ENCODE data around the gene MFSD2A.
"Not testable (repeated sequence)": the region's sequence is repeated elsewhere in the genome, so short reads cannot be mapped to it uniquely, and the experiment has no call there.

Gene MFSD2A

GRCh38 chr1:39954870-39955546 is at the start of gene MFSD2A:
MFSD2A (plus strand) TSS chr1:39955145; CDS start chr1:39955293, 148 bp downstream.
- DNase-seq = no peak

- no peak for DNase-seq
Observed at GRCh38 chr1:39905172-39905571, 49.8 kb upstream of the MFSD2A start.

GRCh38 chr1:39907528-39908453 is 47.2 kb upstream of the MFSD2A start:
- no peak for DNase-seq

DNA sequence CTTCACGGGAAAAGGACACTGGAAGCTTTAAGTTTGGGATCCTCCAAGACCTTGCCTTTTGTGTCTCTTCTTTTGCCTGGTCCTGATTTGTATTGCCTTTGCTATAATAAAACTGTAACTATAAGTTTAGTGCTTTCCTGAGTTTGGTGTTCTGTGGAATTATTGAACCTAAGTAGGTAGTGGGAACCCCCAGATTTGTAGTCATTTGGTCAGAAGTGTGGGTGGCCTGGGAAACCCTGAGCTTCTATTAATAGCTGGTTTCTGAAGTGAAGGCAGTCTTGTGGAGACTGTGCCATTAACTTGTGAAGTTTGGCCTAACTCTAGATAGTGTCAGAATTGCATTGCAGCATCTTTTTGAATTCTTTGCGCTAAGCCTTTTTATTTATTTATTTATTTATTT is 46.4 kb upstream of the MFSD2A start:
- no peak for DNase-seq

DNA sequence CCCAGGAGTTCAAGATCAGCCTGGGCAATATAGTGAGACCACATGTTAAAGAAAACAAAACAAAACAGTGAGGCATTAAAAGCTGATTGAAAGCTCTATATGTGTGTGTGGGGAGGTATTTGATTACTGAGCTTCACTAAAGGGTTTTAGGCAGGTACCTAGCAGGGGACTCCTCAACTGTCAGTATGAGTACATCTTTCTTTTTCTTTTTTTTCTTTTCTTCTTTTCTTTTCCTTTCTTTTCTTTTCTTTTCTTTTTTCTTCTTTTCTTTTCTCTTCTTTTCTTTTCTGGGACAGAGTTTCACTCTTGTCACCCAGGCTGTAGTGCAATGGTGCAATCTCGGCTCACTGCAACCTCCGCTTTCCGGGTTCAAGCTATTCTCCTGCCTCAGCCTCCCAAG is 44.7 kb upstream of the MFSD2A start:
- DNase-seq = no peak

DNA sequence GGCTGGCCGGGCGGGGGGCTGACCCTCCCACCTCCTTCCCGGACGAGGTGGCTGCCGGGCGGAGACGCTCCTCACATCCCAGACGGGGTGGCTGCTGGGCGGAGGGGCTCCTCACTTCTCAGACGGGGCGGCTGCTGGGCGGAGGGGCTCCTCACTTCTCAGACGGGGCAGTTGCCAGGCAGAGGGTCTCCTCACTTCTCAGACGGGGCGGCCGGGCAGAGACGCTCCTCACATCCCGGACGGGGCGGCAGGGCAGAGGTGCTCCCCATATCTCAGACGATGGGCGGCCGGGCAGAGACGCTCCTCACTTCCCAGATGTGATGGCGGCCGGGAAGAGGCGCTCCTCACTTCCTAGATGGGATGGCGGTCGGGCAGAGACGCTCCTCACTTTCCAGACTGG is 41.8 kb upstream of the MFSD2A start:
- DNase-seq = not testable (repeated sequence)

DNA sequence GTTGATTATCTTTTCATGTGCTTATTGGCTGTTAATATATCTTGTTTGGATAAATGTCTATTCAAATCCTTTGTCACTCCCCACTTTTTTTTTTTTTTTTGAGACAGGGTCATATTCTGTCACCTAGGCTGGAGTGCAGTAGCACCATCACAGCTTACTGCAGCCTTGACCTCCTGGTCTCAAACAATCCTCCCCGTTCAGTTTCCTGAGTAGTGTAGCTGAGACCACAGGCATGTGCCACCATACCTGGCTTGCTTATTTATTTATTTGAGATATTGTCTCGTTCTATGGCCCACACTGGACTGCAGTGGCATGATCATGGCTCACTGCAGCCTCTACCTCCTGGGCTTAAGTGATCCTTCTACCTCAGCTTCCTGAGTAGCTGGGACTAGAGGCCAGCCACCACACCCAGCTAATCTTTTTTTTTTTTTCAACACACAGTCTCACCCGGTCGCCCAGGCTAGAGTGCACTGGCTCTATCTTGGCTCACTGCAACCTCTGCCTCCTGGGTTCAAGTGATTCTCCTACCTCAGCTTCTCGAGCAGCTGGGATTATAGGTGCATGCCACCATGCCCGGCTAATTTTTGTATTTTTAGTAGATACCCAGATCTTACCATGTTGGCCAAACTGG is 39.3 kb upstream of the MFSD2A start:
- DNase-seq = no peak

DNA sequence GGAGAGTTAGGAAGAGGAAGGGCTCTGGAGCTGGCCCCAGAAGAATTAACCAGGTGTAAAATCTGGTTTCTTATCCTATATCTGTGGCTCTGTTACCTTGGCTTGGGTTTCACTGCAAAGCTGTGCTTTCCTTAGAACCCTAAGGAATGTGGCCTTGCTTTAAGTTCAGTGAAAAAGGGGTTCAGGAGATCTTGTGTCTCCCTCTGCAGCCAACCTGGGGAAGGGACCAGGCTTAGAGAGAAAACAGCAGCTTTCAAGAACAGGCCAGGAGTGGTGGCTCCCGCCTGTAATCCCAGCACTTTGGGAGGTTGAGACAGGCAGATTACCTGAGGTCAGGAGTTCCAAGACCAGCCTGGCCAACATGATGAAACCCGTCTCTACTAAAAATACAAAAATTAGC is 37.1 kb upstream of the MFSD2A start:
- no peak for DNase-seq

GRCh38 chr1:39919545-39919944 is 35.4 kb upstream of the MFSD2A start:
- no peak for DNase-seq

DNA sequence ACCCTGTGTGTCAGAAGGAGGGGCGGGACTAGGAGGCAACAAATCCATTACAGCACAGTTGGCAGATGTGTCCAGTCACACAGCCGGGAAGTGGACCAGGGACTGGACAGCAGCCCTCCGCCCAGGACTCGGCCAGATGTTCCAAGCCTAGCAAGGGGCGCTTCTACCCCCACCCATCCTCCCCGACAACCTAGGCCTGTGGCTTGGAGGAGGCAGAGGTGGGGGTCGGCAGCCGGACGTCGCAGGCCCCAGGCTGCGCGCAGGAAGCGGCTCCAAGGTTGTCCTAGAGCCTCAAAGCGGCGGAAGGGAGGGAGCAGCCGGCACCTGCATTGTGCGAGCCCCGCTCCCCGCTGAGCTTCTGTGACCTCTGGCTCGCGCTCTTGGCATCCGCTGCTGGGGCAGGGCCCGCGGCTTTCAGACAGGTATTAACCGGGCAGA is 32.7 kb upstream of the MFSD2A start:
- DNase-seq = no peak

- DNase-seq = no peak
Observed at GRCh38 chr1:39925721-39926342, 29.1 kb upstream of the MFSD2A start.

- DNase-seq = no peak
Observed at GRCh38 chr1:39926343-39926793, 28.6 kb upstream of the MFSD2A start.

- DNase-seq = no peak
Observed at GRCh38 chr1:39926820-39927219, 28.1 kb upstream of the MFSD2A start.

DNA sequence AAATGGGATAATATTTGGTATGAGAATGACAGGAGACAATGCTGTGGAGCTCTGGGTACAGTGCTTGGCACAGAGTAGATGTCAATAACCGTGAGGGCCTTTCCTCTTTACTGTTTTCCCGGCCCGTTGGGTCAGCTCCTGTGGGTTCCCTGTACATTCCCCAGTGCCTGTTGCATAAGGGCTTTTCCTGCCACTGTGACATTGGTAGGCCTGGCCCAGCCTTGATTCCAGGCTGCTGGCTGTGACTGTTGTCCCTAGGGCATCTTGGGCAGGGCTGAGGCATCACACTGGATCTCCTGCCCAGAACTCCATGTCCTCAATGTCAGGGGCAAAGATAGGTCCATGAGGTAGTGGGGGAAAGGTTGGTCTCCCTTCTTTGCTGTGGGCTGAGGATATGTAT is 27.4 kb upstream of the MFSD2A start:
- no peak for DNase-seq

DNA sequence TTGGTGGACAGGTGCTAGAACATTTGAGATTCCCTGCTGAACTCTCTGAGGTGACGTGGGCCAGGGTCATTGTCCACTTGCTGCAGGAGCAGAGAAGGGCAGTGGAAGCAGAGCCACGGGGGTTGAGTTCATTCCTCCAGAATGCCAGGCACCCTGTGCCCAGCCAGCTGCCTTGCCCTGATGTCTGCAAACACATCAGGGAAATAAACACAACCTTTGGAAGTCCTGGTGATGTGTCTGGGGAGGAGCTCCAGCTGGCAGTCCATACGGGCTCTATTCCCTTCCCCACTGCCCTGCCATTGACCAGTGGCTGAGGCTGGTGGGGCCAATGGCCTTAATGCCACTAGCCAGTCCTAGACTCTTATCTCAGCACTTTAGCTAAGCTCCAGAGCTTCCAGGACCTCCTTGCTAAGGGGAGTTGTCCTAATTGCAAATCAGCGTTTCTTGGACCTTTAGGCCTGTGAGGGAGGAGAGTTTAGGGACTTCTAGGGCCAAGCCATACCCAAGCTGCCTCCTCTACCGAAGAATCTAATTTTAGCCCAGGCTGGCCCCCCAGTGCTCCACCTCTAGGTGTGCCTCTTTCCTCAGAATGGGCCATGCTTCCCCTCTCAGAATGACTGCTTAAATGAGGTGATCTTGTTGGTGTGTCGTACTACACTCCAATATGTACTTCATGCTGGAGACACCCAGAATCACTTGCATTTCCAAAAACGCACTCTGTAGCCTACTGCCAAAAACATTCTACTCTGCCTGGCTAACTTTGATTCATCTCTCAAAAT is 25.9 kb upstream of the MFSD2A start:
- no peak for DNase-seq

- peak; percentile 29 for DNase-seq
Observed at GRCh38 chr1:39933956-39934941, 20.7 kb upstream of the MFSD2A start.

- no peak for DNase-seq
Observed at GRCh38 chr1:39936724-39937491, 18.0 kb upstream of the MFSD2A start.

GRCh38 chr1:39938856-39939255 is 16.1 kb upstream of the MFSD2A start:
- DNase-seq = no peak

- no peak for DNase-seq
Observed at GRCh38 chr1:39940253-39940652, 14.7 kb upstream of the MFSD2A start.
